Vagina (tissue), 2 donors: ENCODE measurements around the gene IFT122. TPM values are rescaled to one million over a fixed set of nuclear protein-coding genes. Genes with fewer than 3 reads are reported as not detected.

Source experiments
- DNase-seq, 2 donors: peaks; one replicate each; pipeline ENCODE4 v3.0.0-alpha.2; 2017; ENCODE audit errors: extremely low spot score in 2 of 2
- H3K27ac ChIP-seq: fragments of 200-600 bp; sonication (generic); one replicate; pipeline ENCODE4 v1.5.1; 2019
- H3K27me3 ChIP-seq: fragments of 200-600 bp; sonication (generic); one replicate; pipeline ENCODE4 v1.5.1; 2019
- H3K36me3 ChIP-seq, 2 donors: fragments of 200-600 bp; sonication (generic); one replicate each; pipeline ENCODE4 v1.5.1; 2017 to 2019
- H3K4me1 ChIP-seq: fragments of 200-600 bp; sonication (generic); one replicate; pipeline ENCODE4 v1.5.1; 2019
- H3K4me3 ChIP-seq, 2 donors: fragments of 200-600 bp; sonication (generic); 1 replicate in 1 of 2; 2 replicates in 1 of 2; pipeline ENCODE4 v1.5.1; 2016 to 2019
- H3K9me3 ChIP-seq: fragments of 200-600 bp; sonication (generic); one replicate; pipeline ENCODE4 v1.5.1; 2019
- CTCF ChIP-seq, 3 experiments: fragments of 450-650 bp in 2 of 3; fragments of 200-600 bp in 1 of 3; sonication (generic) in 1 of 3; IDR thresholded peaks; one replicate each; pipeline ENCODE4 v1.5.1; 2017 to 2019; ENCODE audit warnings: antibody characterized with exemption in 3 of 3, mild to moderate bottlenecking in 2 of 3, moderate library complexity in 2 of 3
- POLR2A ChIP-seq, 2 donors: fragments of 450-650 bp; IDR thresholded peaks; one replicate each; pipeline ENCODE4 v1.6.1; 2017; ENCODE audit warnings: antibody characterized with exemption in 2 of 2, mild to moderate bottlenecking in 2 of 2, moderate library complexity in 2 of 2
- POLR2AphosphoS5 ChIP-seq, 2 donors: sonication (generic); formaldehyde crosslinking; IDR thresholded peaks; one replicate each; pipeline ENCODE4 v1.9.0; 2017; ENCODE audit warnings: antibody characterized with exemption in 2 of 2, mild to moderate bottlenecking in 2 of 2, low read depth in 1 of 2; ENCODE audit not compliant: insufficient read depth in 1 of 2
- intact Hi-C: fragments of 100-400 bp; cut with DNase I; formaldehyde crosslinking; loops from one replicate; pipeline ENCODE4 v1.15.1; 2023
- total RNA-seq: library from RNA; depleted of rRNA; stranded (reverse); fragments of >200 nt; gene quantifications from one replicate; pipeline ENCODE4 v1.2.3, GENCODE V29; 2016

IFT122 gene
- total RNA-seq, 1 donor from 2014 or later: 33.4 TPM

GRCh38 chr3:129558081-129558771 lies 118.2 kb downstream of the IFT122 start:
- peaks cover 99% of the 10 kb centered on the region for H3K4me1 ChIP-seq
- H3K36me3 ChIP-seq: peaks cover 0 to 29% of the 10 kb centered on the region in 2 donors
- no peak for DNase-seq
- no peak for TF ChIP-seq POLR2A (IDR thresholded peaks at IDR 0.05)
- no peak for TF ChIP-seq CTCF (IDR thresholded peaks at IDR 0.05)
- TF ChIP-seq POLR2AphosphoS5 (IDR thresholded peaks at IDR 0.05; ENCODE audit: insufficient read depth in 1 of 2, low read depth in 1 of 2): no peak
- intact Hi-C loops: no loop called here
- peak overlapping the region; percentile 85 for H3K27ac ChIP-seq
- no peak overlapping the region for H3K4me3 ChIP-seq
- H3K27me3 ChIP-seq: no peaks in the 10 kb centered on the region
- H3K9me3 ChIP-seq: no peaks in the 10 kb centered on the region

DNA sequence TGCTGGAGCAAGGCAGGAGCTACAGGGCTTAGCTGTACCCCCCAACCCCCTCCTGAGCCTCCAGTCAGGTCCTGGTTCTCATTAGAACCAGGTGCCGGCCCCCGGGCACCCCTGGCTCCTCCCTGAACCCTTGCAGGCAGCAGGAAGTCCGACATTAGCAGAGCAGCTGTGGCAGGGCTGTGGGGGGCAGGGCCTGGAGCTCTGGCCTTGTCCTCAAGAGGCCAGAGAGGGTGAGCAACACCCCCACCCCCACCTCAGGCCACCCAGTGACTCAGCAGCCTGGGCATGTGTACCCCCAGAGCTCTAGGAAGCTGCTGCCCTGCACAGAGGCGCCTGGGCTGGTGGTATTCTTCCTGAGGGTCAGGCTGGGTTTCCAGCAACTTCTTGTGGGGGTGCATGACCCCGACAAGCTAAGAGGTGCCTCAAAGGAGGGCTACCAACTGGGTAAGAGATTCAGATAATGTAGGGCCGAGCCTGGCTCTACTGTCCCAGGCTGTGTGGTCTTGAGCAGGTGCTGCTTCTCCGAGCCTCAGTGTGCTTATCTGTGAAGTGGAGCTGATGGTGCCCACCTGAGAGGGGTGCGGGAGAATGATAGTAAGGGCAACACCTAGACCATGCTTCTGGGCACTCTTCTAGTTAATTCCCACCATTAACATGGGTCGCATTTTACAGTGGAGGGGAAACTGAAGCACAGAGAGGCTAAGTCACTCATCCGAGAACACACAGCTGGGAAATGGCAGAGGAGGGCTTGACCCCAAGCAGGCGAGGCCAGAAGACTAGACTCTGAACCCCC lies 118.9 kb downstream of the IFT122 start:
- intact Hi-C loops: no loop called here
- TF ChIP-seq POLR2AphosphoS5 (IDR thresholded peaks at IDR 0.05; ENCODE audit: insufficient read depth in 1 of 2, low read depth in 1 of 2): peak in 1 of 2 donors; percentile 12
- no peak for TF ChIP-seq POLR2A (IDR thresholded peaks at IDR 0.05)
- Histone ChIP-seq H3K27ac (peak overlapping the region; percentile 85), H3K9me3 (no peaks in the 10 kb centered on the region), H3K27me3 (no peaks in the 10 kb centered on the region), H3K4me3 (no peak overlapping the region), H3K36me3 (peaks cover 0 to 30% of the 10 kb centered on the region in 2 donors), H3K4me1 (peaks cover 99% of the 10 kb centered on the region)
- no peak for DNase-seq

DNA sequence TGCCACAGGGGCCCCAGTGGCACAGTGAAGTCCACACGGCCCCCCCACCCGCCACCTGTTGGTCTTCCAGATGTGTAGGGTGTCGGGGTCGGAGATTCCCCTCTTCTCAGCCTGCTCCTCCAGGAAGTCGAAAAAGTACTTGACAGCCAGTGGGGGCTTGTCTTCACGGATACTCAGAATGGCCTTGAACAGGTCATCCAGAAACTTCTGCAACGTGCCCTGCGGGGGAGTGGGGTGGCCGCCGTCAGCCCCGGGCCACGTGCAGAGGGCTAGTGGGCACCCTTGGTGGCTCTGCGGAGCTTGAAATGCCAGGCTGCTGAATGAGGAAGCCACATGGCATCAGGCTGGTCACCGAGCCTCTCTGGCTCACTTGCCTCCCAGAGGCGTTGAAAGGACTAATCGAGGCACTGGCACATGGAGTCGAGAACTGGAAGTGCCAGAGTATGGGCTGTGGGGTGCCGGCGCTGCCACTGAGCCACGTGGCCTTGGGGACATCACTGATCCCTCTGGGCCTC lies 119.6 kb downstream of the IFT122 start:
- TF ChIP-seq POLR2AphosphoS5 (IDR thresholded peaks at IDR 0.05; ENCODE audit: insufficient read depth in 1 of 2, low read depth in 1 of 2) (no peak), CTCF (IDR thresholded peaks at IDR 0.05) (no peak)
- DNase-seq: no peak
- peaks cover 99% of the 10 kb centered on the region for H3K4me1 ChIP-seq
- intact Hi-C loops: loop anchor here (2.0 kb wide), 1 partner anchor 45 kb away; no protein-coding TSS in a partner anchor
- peaks cover 0 to 31% of the 10 kb centered on the region in 2 donors for H3K36me3 ChIP-seq
- H3K4me3 ChIP-seq: no peak overlapping the region
- H3K9me3 ChIP-seq: no peaks in the 10 kb centered on the region
- peak overlapping the region; percentile 85 for H3K27ac ChIP-seq
- H3K27me3 ChIP-seq: no peaks in the 10 kb centered on the region

DNA sequence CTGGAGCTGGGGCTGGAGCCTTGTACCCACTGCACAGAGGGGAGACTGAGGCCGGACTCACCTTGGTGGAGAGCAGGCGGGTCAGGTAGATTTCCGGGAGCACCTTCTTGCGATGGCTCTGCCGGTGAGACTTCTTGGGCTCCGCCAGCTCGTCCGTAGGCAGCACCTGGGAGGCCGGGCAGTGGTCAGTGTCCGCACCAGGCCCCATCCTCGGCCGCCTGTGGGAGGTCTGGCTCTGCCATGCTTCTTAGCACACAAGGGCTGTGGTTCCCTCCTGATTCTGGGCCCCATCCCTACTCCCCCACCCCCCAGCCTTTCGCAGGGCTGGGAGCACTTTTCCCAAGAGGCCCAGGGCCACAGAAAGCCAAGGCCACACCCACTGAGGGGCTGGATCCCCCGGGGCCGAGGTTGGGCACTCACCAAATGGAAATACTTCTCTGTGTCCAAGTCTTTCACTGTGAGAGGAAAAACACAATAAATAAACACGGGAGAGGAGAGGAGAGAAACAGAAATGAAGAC lies 120.3 kb downstream of the IFT122 start:
- H3K4me1 ChIP-seq: peaks cover 99% of the 10 kb centered on the region
- no peak for DNase-seq
- no peaks in the 10 kb centered on the region for H3K27me3 ChIP-seq
- no peaks in the 10 kb centered on the region for H3K9me3 ChIP-seq
- peak overlapping the region; percentile 85 for H3K27ac ChIP-seq
- peak in 1 of 2 donors; percentile 9 for TF ChIP-seq POLR2AphosphoS5 (IDR thresholded peaks at IDR 0.05; ENCODE audit: insufficient read depth in 1 of 2, low read depth in 1 of 2)
- TF ChIP-seq POLR2A (IDR thresholded peaks at IDR 0.05): no peak
- H3K36me3 ChIP-seq: peaks cover 0 to 38% of the 10 kb centered on the region in 2 donors
- H3K4me3 ChIP-seq: peak overlapping the region in 1 of 2 donors; percentile 8
- intact Hi-C loops: loop anchor here (2.0 kb wide), 1 partner anchor 44 kb away; no protein-coding TSS in a partner anchor

DNA sequence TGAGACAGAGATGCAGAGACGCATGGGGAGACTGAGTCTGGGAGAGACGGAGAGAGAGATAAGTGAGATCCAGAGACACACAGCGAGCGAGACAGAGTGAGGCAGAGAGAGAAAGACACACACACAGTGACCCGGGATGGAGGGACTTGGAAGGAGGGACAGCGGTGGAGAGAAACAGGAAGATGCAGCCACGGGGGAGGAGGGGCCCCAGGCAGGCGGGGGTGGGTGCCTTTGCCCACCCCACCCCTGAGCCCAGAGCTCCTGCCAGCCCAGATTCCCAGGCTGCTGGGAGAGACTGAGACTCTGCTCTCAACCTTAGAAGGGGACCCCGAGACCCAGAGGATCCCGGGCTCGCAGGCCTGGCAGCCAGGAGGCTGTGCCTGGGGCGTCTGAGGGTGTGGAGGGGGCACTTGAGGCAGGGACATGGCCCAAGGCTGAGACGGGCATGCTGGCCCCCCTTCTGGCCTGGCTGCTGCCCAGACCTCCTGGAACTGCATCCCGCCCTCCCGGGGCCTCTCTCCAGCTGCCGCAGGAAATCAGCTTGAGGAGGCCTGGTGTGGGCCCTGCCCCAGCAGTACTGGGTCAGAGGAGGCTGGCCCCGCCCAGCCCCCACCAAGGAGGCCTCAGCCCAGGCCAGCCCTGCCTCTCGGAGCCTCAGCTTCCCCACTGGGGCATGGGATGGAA lies 121.0 kb downstream of the IFT122 start:
- Histone ChIP-seq H3K4me1 (peaks cover 99% of the 10 kb centered on the region), H3K9me3 (no peaks in the 10 kb centered on the region), H3K27me3 (no peaks in the 10 kb centered on the region), H3K27ac (peak overlapping the region; percentile 85), H3K36me3 (peaks cover 0 to 39% of the 10 kb centered on the region in 2 donors), H3K4me3 (peak overlapping the region in 1 of 2 donors; percentile 8)
- intact Hi-C loops: loop anchor here (2.0 kb wide), 1 partner anchor 44 kb away; no protein-coding TSS in a partner anchor
- no peak for TF ChIP-seq CTCF (IDR thresholded peaks at IDR 0.05)
- TF ChIP-seq POLR2A (IDR thresholded peaks at IDR 0.05): no peak
- peak; percentile 44 to 87 for TF ChIP-seq POLR2AphosphoS5 (IDR thresholded peaks at IDR 0.05; ENCODE audit: insufficient read depth in 1 of 2, low read depth in 1 of 2)
- no peak for DNase-seq
